K562 (cell line): Measurements from ENCODE around the gene TRIAP1. TPM values are rescaled to one million over a fixed set of nuclear protein-coding genes. Genes with fewer than 3 reads are reported as not detected.

Experiments
- ARNT ChIP-seq, 2 experiments: fragments of 450-650 bp; IDR thresholded peaks; 2 replicates each; pipeline ENCODE4 v1.6.1; 2016; ENCODE audit warnings: mild to moderate bottlenecking in 1 of 2
- DNMT1 ChIP-seq: fragments of 450-650 bp; IDR thresholded peaks from 2 replicates; pipeline ENCODE4 v1.6.1; 2016; ENCODE audit warnings: antibody characterized with exemption, mild to moderate bottlenecking
- E2F8 ChIP-seq: fragments of 450-650 bp; IDR thresholded peaks from 2 replicates; pipeline ENCODE4 v1.7.1; 2018; ENCODE audit warnings: mild to moderate bottlenecking, low read depth; ENCODE audit not compliant: partially characterized antibody
- ERF ChIP-seq: fragments of 450-650 bp; formaldehyde crosslinking; IDR thresholded peaks from 2 replicates; pipeline ENCODE4 v1.4.0; 2020; ENCODE audit warnings: mild to moderate bottlenecking, mixed read lengths
- KDM1A ChIP-seq, 2 experiments: fragments of 450-650 bp; IDR thresholded peaks; 2 replicates each; pipeline ENCODE4 v1.6.1; 2016; ENCODE audit warnings: mild to moderate bottlenecking in 2 of 2
- LCOR ChIP-seq: sonication (generic); formaldehyde crosslinking; IDR thresholded peaks from 2 replicates; pipeline ENCODE4 v1.8.0; 2022; ENCODE audit warnings: mild to moderate bottlenecking, missing genetic modification reagents
- MLX ChIP-seq, 2 experiments: fragments of 450-650 bp in 1 of 2; sonication (generic) in 1 of 2; formaldehyde crosslinking; conservative IDR thresholded peaks; 2 replicates each; pipeline versions ENCODE4 v1.4.0 to v1.8.1; 2020 to 2022; ENCODE audit warnings: mild to moderate bottlenecking in 1 of 2, missing genetic modification reagents in 1 of 2
- MTF1 ChIP-seq: fragments of 250-450 bp; sonication (Bioruptor Pico); IDR thresholded peaks from 2 replicates; pipeline ENCODE4 v1.9.0; 2021; ENCODE audit warnings: moderate library complexity, mild to moderate bottlenecking, inconsistent platforms, borderline replicate concordance
- MXD1 ChIP-seq: fragments of 250-450 bp; sonication (Bioruptor Pico); IDR thresholded peaks from 2 replicates; pipeline ENCODE4 v1.8.0; 2021; ENCODE audit warnings: borderline replicate concordance, mild to moderate bottlenecking, moderate library complexity; ENCODE audit not compliant: poor library complexity, severe bottlenecking
- RAD51 ChIP-seq: fragments of 450-650 bp; IDR thresholded peaks from 2 replicates; pipeline ENCODE4 v1.7.1; 2016; ENCODE audit warnings: low read depth, mild to moderate bottlenecking, borderline replicate concordance
- RBM22 ChIP-seq: fragments of 200-400 bp; formaldehyde crosslinking; IDR thresholded peaks from 2 replicates; pipeline ENCODE4 v1.6.1; 2018; ENCODE audit warnings: low read length, low read depth; ENCODE audit not compliant: poor library complexity, severe bottlenecking
- STAT5A ChIP-seq: IDR thresholded peaks from 2 replicates; pipeline ENCODE4 v1.6.1; 2012; ENCODE audit warnings: low read length, inconsistent platforms, borderline replicate concordance
- ZBTB49 ChIP-seq: sonication (generic); formaldehyde crosslinking; IDR thresholded peaks from 2 replicates; pipeline ENCODE4 v1.8.0; 2022; ENCODE audit warnings: missing genetic modification reagents, mild to moderate bottlenecking, borderline replicate concordance
- ZMIZ1 ChIP-seq, 2 experiments: fragments of 150-350 bp in 1 of 2; IDR thresholded peaks; 2 replicates each; pipeline ENCODE4 v1.6.1; 2012 to 2016; ENCODE audit warnings: low read depth in 2 of 2, low read length in 2 of 2, mild to moderate bottlenecking in 1 of 2, moderate library complexity in 1 of 2
- ZNF586 ChIP-seq: fragments of 450-650 bp; formaldehyde crosslinking; conservative IDR thresholded peaks from 2 replicates; pipeline ENCODE4 v1.4.0; 2020; ENCODE audit warnings: mild to moderate bottlenecking, moderate library complexity
- polyA plus RNA-seq, 8 experiments: library from polyadenylated mRNA; depleted of rRNA in 4 of 8; stranded (reverse) in 5 of 8; unstranded in 3 of 8; fragments of >200 nt; fragmentation: Nextera tagmentation in 2 of 8; fragmentation: Illumina TruSeq in 1 of 8; extraction: Ambion mirVana in 2 of 8; extraction: Trizol in 1 of 8; gene quantifications; 2 replicates each; pipeline versions ENCODE4 v1.2.1 to v1.2.3, GENCODE V29; 2011 to 2014; ENCODE audit warnings: inconsistent platforms in 1 of 8, missing spikeins in 1 of 8
- total RNA-seq, 7 experiments: library from RNA; depleted of rRNA in 6 of 7; stranded (reverse); fragments of >200 nt in 6 of 7; fragmentation: Illumina TruSeq in 2 of 7; extraction: Trizol in 2 of 7; gene quantifications; 2 replicates each; pipeline versions ENCODE4 v1.2.1 to v1.2.3, GENCODE V29; 2011 to 2021; ENCODE audit warnings: low replicate concordance in 1 of 7

Gene TRIAP1
- total and polyA plus RNA-seq, 9 of the 15 experiments (the other 6 are each of a cell fraction or from before 2014, with no cell fraction given): 37.3 to 354 (median 65.4) TPM

- TF ChIP-seq ZMIZ1 (IDR thresholded peaks at IDR 0.05; ENCODE audit: low read depth in 2 of 2, low read length in 2 of 2) (no peak), KDM1A (IDR thresholded peaks at IDR 0.05) (no peak), MLX (CRISPR knock-in tag; conservative IDR thresholded peaks at IDR 0.05) (no peak), LCOR (0 out of 2 replicates have a peak, but pooled peaks have one; percentile 18), E2F8 (no peak), ARNT (IDR thresholded peaks at IDR 0.05) (no peak), STAT5A (no peak), MTF1 (no peak), ERF (CRISPR knock-in tag) (peak; percentile 82; the same call in 1 of the 2 replicates), MXD1 (CRISPR knock-in tag) (no peak), RBM22 (no peak), DNMT1 (no peak), RAD51 (no peak), ZBTB49 (CRISPR knock-in tag) (0 out of 2 replicates have a peak, but pooled peaks have one; percentile 43), ZNF586 (CRISPR knock-in tag) (0 out of 2 replicates have a peak, but pooled peaks have one; percentile 22)
Observed at GRCh38 chr12:120469450-120470149, 23.4 kb upstream of the TRIAP1 start, which contains the start of gene SRSF9 (continued).
